Thyroid gland (tissue), 4 donors: ENCODE results near the gene PTPN18.

ENCODE experiments used
- CTCF ChIP-seq, 6 experiments: fragments of 200-600 bp in 3 of 6; fragments of 450-650 bp in 3 of 6; sonication (generic) in 3 of 6; IDR thresholded peaks; one replicate each; pipeline ENCODE4 v1.5.1; 2016 to 2019; ENCODE audit warnings: antibody characterized with exemption in 6 of 6, mild to moderate bottlenecking in 2 of 6, inconsistent platforms in 1 of 6, moderate library complexity in 1 of 6
- POLR2A ChIP-seq, 2 donors: fragments of 450-650 bp; IDR thresholded peaks; one replicate each; pipeline ENCODE4 v1.6.1; 2017; ENCODE audit warnings: antibody characterized with exemption in 2 of 2, mild to moderate bottlenecking in 2 of 2, moderate library complexity in 1 of 2

- TF ChIP-seq CTCF (IDR thresholded peaks at IDR 0.05) (no peak), POLR2A (IDR thresholded peaks at IDR 0.05) (no peak)
Measured at GRCh38 chr2:130318906-130319305, 37.0 kb upstream of the PTPN18 start.
